NT2/D1 (cell line): Measurements from ENCODE around the gene CPB2.

ENCODE experiments used
- SUZ12 ChIP-seq: IDR thresholded peaks from 2 replicates; pipeline ENCODE4 v1.6.1; 2011; ENCODE audit not compliant: insufficient read length, insufficient read depth; ENCODE audit errors: extremely low read depth
- YY1 ChIP-seq: IDR thresholded peaks from 2 replicates; pipeline ENCODE4 v1.6.1; 2011; ENCODE audit not compliant: insufficient read length, insufficient read depth
- ZNF274 ChIP-seq: IDR thresholded peaks from 2 replicates; pipeline ENCODE4 v1.6.1; 2011; ENCODE audit warnings: mild to moderate bottlenecking, low read depth, low read length

GRCh38 chr13:46136688-46137087 is 31.9 kb upstream of the CPB2 start:
- TF ChIP-seq YY1 = no peak
- TF ChIP-seq SUZ12 = no peak
- no peak for TF ChIP-seq ZNF274
